Activated CD8-positive, alpha-beta memory T cell treated with anti-CD3 and anti-CD28 coated beads, Interleukin-2, amount 50 U/mL, for 24 hours (primary cell): ENCODE measurements around the gene MTOR.
"Not testable (repeated sequence)": the region's sequence is repeated elsewhere in the genome, so short reads cannot be mapped to it uniquely, and the experiment has no call there.

ENCODE experiments used
- DNase-seq: peaks from one replicate; pipeline ENCODE4 v3.0.0-alpha.2; 2020; ENCODE audit errors: extremely low read depth

MTOR gene

GRCh38 chr1:11280719-11281376 is 18.5 kb upstream of the MTOR start:
- DNase-seq = no peak

GRCh38 chr1:11279630-11280029 is 17.3 kb upstream of the MTOR start:
- DNase-seq = no peak

GRCh38 chr1:11279152-11279551 is 16.8 kb upstream of the MTOR start:
- DNase-seq = no peak

- no peak for DNase-seq
Observed at GRCh38 chr1:11273595-11274234, 11.4 kb upstream of the MTOR start.

GRCh38 chr1:11272832-11273594 is 10.7 kb upstream of the MTOR start, which contains the start of gene UBIAD1:
UBIAD1 (plus strand) TSS chr1:11273198; CDS start chr1:11273532, 334 bp downstream.
- peak; percentile 53 for DNase-seq

DNA sequence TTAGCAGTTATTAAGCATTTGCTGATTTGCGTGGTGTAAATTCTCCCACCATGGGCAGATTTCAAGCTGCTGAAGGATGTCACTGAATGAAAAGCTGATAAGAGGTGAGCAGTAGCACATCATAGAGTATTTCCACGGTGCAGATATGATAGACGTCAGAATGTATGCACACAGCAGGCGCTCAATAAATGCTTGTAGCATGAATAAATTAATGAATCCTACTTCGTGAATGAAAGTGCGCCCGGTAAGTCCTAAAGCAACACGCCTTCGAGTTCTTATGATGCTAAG is 10.1 kb upstream of the MTOR start:
- no peak for DNase-seq

GRCh38 chr1:11267350-11268337 is 5.3 kb upstream of the MTOR start:
- not testable (repeated sequence) for DNase-seq

DNA sequence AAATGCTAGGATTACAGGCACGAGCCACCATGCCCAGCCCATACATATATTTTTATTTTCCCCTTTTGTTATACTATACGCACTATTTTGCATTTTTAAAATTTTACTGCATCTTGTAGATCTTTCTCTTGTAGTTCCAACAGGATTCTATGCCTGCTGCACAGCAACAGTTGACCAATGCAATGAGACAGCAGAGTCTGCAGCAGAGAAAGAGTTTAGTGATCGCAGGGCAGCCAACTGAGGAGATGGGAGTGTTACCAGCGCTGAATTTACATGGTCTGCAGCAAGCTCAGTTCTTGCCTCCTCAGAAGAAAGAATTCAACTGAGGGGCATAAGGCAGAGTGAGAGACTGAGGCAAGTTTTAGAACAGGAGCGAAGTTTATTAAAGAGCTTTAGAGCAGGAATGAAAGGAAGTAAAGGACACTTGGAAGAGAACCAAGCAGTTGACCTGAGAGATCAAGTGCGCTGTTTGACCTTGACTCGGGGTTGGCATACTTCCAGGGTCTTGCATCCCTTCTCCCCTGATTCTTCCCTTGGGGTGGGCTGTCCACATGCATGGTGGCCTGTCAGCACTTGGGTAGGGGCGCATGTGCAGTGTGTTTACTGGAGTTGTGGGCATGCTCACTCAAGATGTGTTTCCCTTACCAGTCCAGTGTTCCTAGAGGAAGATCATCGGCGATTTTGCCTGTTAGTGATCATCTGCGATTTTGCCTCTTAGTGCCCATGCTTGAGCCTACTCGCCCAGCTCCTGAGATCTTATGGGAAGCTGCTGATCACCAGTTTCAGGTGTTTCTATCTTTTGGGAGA is 4.1 kb upstream of the MTOR start:
- DNase-seq = no peak

- no peak for DNase-seq
Observed at GRCh38 chr1:11256299-11256698, 6.1 kb downstream of the MTOR start.

GRCh38 chr1:11253226-11253625 is 9.1 kb downstream of the MTOR start:
- no peak for DNase-seq

GRCh38 chr1:11252538-11252937 is 9.8 kb downstream of the MTOR start:
- DNase-seq = no peak

- DNase-seq = no peak
Observed at GRCh38 chr1:11248169-11248568, 14.2 kb downstream of the MTOR start.

DNA sequence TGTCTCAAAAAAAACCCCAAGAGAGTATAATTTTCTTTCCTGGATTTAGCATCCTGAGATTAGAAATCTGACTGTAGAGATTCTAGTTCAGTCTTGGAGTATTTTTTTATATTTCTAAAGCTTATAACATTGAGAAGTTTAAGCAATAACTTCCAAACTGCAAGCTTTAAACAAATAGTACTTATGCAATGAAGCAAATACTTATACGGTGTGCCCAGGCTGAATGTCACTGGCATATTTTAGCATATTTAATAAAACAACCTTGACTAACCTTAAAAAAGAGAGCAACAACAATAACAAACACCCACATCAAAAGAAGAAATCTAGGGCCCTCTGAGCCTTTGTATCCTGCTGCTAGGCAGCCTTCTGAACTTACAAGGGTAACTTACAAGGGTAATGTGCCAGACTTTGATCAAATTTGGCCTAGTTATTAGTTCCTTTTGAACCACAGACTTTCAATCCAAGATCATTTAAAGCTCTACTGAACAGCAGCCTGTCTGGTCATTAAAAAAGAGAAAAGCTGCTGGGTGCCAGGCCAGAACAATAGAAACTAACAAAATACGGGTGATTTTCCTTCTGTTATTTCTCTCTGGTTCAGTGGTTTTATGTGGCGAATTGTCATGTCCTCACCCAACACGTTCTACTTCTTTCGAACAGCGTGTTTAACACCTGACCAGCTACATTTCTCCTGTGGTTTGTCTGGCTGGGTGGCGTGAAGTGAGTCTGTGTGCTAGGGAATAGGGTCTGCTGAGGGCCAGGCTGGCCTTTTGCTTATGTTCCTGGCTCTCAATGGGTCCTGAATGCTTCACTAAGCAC is 16.2 kb downstream of the MTOR start:
- DNase-seq = no peak

- DNase-seq = no peak
Observed at GRCh38 chr1:11245248-11245647, 17.1 kb downstream of the MTOR start.

DNA sequence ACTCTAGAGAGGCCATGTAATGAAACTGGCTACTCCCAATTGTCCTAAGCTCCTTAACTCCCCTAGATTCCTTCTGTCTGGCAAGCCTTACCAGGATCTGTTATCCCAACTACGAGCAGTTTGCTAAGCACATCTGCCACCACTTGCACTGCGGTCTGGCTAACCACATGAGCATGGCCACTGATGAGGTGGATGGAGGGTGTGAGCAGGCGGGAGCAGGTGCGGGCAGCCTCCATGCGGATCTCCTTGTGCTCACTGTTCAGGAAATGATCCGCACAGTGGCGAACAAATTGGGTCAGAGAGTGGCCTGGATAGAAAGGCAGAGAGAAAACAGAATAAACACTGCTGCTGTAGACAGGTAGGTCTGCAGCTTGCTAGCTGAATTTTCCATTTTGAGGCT is 24.0 kb downstream of the MTOR start:
- DNase-seq = no peak

GRCh38 chr1:11237356-11237755 is 25.0 kb downstream of the MTOR start:
- DNase-seq = no peak

GRCh38 chr1:11233208-11233607 is 29.1 kb downstream of the MTOR start:
- no peak for DNase-seq

GRCh38 chr1:11229203-11229602 is 33.1 kb downstream of the MTOR start:
- DNase-seq = no peak

DNA sequence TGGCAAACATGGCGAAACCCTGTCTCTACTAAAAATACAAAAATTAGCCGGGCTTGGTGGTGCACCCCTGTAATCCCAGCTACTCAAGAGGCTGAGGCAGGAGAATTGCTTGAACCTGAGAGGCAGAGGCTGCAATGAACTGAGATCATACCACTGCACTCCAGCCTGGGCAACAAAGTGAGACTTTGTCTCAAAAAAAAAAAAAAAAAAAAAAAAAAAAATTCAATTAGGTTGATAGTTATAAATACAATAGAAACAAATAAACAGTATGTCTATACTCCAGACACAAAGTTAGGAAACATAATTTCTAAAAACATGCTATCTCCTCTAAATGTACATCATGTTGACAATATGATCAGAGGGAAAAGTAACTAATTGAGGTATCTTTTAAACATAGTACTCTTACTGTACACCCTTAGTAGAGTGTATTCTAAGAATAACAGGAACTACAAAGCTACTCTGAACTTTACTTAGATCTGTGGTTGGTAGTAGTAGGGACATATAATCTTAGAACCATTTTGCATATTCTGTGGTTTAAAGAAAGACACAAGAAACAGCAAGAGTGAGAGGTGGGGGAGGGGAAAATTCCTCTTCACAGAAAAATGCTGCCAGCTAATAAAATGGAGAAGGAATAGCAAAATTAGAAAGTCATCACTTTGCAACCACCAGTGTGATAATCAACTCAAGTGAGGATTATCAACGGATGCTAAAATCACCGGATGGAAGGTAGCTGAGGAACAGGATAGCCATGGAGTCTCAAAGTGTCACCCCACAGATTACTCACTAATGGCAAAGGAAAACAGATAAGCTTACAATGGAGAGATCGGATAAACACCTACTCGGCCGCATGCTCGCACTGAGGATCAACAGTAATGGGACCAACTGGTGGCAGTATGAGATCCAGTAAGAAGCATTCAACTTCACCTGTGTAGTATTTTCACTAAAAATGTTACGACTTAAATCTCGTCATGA is 35.0 kb downstream of the MTOR start:
- DNase-seq = no peak
